Astrocyte of the cerebellum (primary cell): ENCODE measurements around the gene ZSWIM8.
A peak's percentile ranks its signal among the peaks of the same experiment; 100 is the strongest.
"Not testable (repeated sequence)": the region's sequence is repeated elsewhere in the genome, so short reads cannot be mapped to it uniquely, and the experiment has no call there.

Source experiments
- DNase-seq: peaks from one replicate; pipeline ENCODE4 v3.0.0-alpha.2; 2011; ENCODE audit warnings: low read depth
- H3K4me3 ChIP-seq: 2 replicates; pipeline ENCODE4 v1.5.1; 2011; ENCODE audit warnings: mild to moderate bottlenecking, low read depth, low read length, moderate library complexity
- in situ Hi-C: cut with HindIII; loops from 2 replicates; pipeline ENCODE4 v1.10.0; 2017; ENCODE audit warnings: low sequenced_read_pairs
- TF ChIP-seq, protein P1 (sequence below): IDR thresholded peaks from 2 replicates; pipeline ENCODE4 v1.5.1; 2012; ENCODE audit warnings: low read length, low read depth, moderate library complexity, mild to moderate bottlenecking; ENCODE audit errors: missing control alignments

Gene ZSWIM8, protein sequence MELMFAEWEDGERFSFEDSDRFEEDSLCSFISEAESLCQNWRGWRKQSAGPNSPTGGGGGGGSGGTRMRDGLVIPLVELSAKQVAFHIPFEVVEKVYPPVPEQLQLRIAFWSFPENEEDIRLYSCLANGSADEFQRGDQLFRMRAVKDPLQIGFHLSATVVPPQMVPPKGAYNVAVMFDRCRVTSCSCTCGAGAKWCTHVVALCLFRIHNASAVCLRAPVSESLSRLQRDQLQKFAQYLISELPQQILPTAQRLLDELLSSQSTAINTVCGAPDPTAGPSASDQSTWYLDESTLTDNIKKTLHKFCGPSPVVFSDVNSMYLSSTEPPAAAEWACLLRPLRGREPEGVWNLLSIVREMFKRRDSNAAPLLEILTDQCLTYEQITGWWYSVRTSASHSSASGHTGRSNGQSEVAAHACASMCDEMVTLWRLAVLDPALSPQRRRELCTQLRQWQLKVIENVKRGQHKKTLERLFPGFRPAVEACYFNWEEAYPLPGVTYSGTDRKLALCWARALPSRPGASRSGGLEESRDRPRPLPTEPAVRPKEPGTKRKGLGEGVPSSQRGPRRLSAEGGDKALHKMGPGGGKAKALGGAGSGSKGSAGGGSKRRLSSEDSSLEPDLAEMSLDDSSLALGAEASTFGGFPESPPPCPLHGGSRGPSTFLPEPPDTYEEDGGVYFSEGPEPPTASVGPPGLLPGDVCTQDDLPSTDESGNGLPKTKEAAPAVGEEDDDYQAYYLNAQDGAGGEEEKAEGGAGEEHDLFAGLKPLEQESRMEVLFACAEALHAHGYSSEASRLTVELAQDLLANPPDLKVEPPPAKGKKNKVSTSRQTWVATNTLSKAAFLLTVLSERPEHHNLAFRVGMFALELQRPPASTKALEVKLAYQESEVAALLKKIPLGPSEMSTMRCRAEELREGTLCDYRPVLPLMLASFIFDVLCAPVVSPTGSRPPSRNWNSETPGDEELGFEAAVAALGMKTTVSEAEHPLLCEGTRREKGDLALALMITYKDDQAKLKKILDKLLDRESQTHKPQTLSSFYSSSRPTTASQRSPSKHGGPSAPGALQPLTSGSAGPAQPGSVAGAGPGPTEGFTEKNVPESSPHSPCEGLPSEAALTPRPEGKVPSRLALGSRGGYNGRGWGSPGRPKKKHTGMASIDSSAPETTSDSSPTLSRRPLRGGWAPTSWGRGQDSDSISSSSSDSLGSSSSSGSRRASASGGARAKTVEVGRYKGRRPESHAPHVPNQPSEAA (N-terminal part only)

DNA sequence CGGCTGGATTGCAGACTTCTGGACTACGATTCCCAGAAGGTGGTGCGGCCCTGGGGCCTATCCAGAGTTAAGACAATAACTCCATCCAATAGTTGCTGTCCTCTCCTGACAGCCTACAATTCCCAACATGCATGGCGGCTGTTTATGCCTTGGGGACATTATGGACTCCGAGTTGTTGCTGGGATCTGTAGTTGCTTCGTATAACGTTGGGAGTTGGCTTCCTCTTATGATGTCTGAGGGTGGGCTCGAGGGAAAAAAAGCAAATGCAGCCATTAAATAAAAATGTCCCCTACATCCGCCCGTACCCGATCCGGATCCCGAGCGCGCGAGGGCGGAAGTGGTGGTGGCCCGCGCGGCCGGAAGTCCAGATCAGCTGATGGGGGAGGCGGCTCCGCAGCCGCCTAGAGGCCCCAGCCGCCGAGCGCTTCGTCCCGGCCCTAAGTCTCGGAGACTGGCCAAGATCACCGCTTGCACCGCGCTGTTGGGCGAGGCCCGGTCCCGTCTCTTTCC, at the start of gene ZSWIM8:
ZSWIM8 (plus strand) TSS at position 396 of the 510 bp plus-strand sequence. CDS start 273 bp downstream, outside the sequence.
- TF ChIP-seq, protein P1, sequence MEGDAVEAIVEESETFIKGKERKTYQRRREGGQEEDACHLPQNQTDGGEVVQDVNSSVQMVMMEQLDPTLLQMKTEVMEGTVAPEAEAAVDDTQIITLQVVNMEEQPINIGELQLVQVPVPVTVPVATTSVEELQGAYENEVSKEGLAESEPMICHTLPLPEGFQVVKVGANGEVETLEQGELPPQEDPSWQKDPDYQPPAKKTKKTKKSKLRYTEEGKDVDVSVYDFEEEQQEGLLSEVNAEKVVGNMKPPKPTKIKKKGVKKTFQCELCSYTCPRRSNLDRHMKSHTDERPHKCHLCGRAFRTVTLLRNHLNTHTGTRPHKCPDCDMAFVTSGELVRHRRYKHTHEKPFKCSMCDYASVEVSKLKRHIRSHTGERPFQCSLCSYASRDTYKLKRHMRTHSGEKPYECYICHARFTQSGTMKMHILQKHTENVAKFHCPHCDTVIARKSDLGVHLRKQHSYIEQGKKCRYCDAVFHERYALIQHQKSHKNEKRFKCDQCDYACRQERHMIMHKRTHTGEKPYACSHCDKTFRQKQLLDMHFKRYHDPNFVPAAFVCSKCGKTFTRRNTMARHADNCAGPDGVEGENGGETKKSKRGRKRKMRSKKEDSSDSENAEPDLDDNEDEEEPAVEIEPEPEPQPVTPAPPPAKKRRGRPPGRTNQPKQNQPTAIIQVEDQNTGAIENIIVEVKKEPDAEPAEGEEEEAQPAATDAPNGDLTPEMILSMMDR = no peak
- peak within 1 kb of the TSS; percentile 97 for H3K4me3 ChIP-seq
- peak; percentile 96 for DNase-seq
- in situ Hi-C loops = no loop called here

DNA sequence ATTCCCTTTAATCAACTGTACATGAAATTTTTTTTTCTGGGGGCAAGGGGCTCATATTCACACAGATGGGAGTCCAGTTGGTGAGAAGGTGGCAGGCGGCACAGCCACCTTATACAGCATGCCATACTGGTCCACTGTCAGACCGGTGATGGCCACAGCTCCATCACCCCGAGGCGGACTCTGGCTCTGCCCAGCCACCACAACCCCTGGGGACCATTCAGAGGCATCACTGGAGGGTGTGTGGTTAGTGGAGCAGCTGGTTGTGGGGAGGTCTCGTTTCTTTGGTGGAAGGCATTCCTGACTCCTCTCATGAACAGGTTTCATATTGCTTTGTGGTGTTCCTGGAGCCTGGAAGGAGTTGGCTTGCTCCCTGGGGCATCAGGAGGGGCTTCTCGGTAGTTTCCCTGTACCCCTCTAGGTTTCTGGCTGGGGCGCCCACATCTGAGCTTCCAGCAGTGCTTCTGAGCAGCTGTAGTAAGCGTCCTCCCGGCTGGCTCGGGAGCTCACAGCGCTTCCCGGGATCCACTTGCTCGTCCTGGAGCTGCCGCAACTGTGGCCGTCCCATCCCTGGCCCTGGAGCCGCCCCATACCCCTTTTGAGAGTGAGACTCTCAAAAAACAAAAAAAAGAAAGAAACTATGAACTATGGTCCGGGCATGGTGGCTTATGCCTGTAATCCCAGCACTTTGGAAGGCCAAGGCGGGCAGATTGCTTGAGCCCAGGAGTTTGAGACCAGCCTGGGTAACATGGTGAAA, 44.7 kb upstream of the ZSWIM8 start:
- in situ Hi-C loops, DNase-seq, H3K4me3 ChIP-seq: not testable (repeated sequence)

DNA sequence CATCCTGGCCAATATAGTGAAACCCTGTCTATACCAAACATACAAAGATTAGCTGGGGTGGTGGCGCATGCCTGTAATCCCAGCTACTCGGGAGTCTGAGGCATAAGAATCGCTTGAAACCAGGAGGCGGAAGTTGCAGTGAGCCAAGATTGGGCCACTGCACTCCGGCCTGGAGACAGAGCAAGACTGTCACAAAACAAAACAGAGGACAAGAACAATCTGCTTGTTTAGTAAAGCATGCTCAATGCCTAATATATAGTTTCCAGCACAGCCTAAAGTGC, 43.0 kb upstream of the ZSWIM8 start:
- H3K4me3 ChIP-seq = no peak overlapping the region
- TF ChIP-seq, protein P1 = no peak
- no peak for DNase-seq
- in situ Hi-C loops = no loop called here

DNA sequence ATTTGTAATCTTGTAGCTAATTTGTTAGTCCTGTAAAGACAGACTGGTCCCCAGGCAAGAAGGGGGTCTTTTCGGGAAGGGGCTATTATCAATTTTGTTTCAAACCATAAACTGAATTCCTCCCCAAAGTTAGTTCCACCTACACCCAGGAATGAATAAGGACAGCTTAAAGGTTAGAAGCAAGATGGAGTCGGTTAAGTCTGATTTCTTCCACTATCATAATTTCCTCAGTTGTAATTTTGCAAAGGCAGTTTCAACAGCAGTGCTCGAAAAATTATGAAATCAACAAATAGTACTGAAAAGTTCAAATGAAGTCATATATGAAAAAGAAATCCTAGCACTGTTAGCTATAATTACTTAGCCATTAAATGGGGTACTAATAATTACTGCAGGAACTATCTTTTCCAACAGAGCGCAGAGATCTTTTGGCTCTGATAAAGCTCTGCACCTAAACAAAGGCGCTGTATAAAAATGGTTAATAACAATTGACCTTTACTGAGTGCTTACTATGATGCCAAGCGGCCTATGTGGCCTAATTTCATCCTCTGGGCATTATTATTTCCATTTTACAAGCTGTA, 42.0 kb upstream of the ZSWIM8 start:
- in situ Hi-C loops = no loop called here
- peak overlapping the region; percentile 98 for H3K4me3 ChIP-seq
- DNase-seq = no peak
- TF ChIP-seq, protein P1 = no peak

DNA sequence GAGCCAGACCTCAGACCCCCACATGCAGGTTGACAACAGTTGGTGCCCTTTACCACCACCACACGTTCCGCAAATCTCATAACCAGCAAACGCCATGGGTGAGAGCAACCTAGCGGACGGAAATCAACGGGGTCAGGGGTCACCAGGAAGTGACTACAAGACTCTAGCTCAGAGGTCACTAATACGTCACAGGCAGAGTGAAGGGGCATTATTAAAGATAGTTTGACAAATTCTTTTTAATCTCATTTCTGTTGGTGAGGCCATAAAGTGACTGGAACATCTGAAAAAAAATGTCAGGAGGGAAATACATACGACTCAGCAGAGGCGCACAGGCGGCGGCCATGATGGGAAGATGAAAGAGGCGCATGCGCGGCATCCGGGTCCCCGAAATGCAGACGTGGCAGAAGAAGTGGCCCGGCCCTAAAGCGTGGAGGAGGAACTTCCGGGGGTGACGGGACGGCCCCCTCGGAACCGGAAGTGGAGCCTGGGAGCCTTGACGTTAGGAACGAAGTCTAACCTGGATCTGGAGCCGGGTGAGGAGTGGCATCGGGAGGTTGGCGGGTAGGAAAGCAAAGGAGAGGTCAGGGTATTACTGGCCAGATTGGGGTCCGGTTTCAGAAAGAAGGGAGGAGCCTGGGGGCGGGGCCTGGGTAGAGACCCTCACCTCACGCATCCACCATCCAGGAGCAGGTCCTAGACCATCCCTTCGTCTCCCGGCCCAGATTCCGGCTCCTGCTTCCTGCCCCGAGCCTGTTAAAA, 41.3 kb upstream of the ZSWIM8 start, which contains the start of gene SEC24C:
SEC24C (plus strand) TSS at position 468 of the 759 bp plus-strand sequence. CDS start 2,461 bp downstream, outside the sequence.
- peak; percentile 92 for DNase-seq
- in situ Hi-C loops = no loop called here
- TF ChIP-seq, protein P1 = no peak
- H3K4me3 ChIP-seq = peak within 1 kb of the TSS; percentile 98

DNA sequence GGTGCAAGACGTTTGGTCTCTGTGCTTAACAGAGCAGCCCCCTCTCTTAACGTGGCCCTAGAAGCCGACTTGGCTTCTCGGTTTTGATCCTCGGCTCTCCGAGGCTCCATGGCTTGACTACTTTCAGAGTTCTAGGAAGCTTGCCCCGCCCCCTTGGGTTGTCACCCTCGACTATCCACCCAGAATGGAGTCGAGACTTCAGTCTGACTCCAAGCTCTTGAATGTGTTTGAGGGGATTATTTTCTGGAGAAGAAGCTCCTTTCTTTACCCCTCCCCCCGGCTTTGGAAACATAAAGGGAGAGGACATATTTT, 40.8 kb upstream of the ZSWIM8 start:
- peak; percentile 20 for DNase-seq
- peak overlapping the region; percentile 98 for H3K4me3 ChIP-seq
- TF ChIP-seq, protein P1 = no peak
- in situ Hi-C loops = no loop called here
